Right cardiac atrium (tissue), 5 donors: ENCODE measurements around the gene SPDYE3. TPM values are rescaled to one million over a fixed set of nuclear protein-coding genes. Genes with fewer than 3 reads are reported as not detected.
"Not testable (repeated sequence)": the region's sequence is repeated elsewhere in the genome, so short reads cannot be mapped to it uniquely, and the experiment has no call there.

Experiments
- ATAC-seq, 2 donors: fragments of 200-7000 bp; cut with Tn5 transposase; one replicate each; pipeline versions ENCODE4 v1.8.0 to v1.9.1; 2020; ENCODE audit warnings: moderate library complexity in 2 of 2, mild to moderate bottlenecking in 1 of 2
- DNase-seq, 3 donors: peaks; one replicate each; pipeline ENCODE4 v3.0.0-alpha.2; 2020
- H3K27ac ChIP-seq: one replicate; pipeline ENCODE4 v1.5.1; 2013; ENCODE audit warnings: mild to moderate bottlenecking, low read length, control low read depth, moderate library complexity
- H3K27me3 ChIP-seq: one replicate; pipeline ENCODE4 v1.6.1; 2013; ENCODE audit not compliant: control insufficient read depth, insufficient read depth
- H3K4me1 ChIP-seq: one replicate; pipeline ENCODE4 v1.6.1; 2013; ENCODE audit warnings: low read length; ENCODE audit not compliant: control insufficient read depth, insufficient read depth
- H3K4me3 ChIP-seq: one replicate; pipeline ENCODE4 v1.5.1; 2013; ENCODE audit warnings: low read length, control low read depth
- H3K9me3 ChIP-seq: one replicate; pipeline ENCODE4 v1.6.1; 2013; ENCODE audit warnings: low read length; ENCODE audit not compliant: control insufficient read depth
- WGBS: extraction: QIAGEN DNeasy Blood & Tissue Kit; methylation state at CpG from one replicate; pipeline ENCODE4 v1.1.7; 2013; 5-methylcytosine and 5-hydroxymethylcytosine counted together
- intact Hi-C, 4 donors: fragments of 100-400 bp; cut with DNase I; formaldehyde crosslinking; loops; one replicate each; pipeline versions ENCODE4 v1.11.0 to v1.14.0; 2022 to 2023
- polyA plus RNA-seq: library from polyadenylated mRNA; stranded (reverse); fragments of 200-250 nt; gene quantifications from one replicate; pipeline ENCODE4 v1.2.3, GENCODE V29; 2013
- total RNA-seq, 4 donors: library from RNA; stranded (reverse); fragmentation: NEBNext Ultra II Directional; extraction: Animal tissue kit (Norgen Biotek cat#: 25700); gene quantifications; one replicate each; pipeline ENCODE4 v1.2.1, GENCODE V29; 2021
- donor health status: healthy with polysubstance abuse.
- donor health status: DM: no; HTN: yes; CAD: no.
- donor health status: DM: no; HTN: no; CAD: no.
- donor health status: DM: no; HTN: yes; CAD: no; lungs with severe emphysema.
- donor health status: DM: yes; HTN: yes; CAD: no.

SPDYE3 gene
- total and polyA plus RNA-seq, 5 donors = 0.20 TPM; not detected in 4

GRCh38 chr7:100270046-100270918 lies 37.2 kb upstream of the SPDYE3 start:
- intact Hi-C loops, H3K27ac ChIP-seq, H3K27me3 ChIP-seq, H3K4me1 ChIP-seq, H3K9me3 ChIP-seq: not testable (repeated sequence)
- peak in 1 of 3 donors; percentile 55 for DNase-seq
- peak overlapping the region; percentile 82 for H3K4me3 ChIP-seq
- ATAC-seq = peak in 1 of 2 donors; percentile 8
- 18% methylated on average over 16 of the region's 23 CpGs for WGBS

- H3K27ac ChIP-seq, intact Hi-C loops, H3K9me3 ChIP-seq, ATAC-seq, H3K4me1 ChIP-seq, DNase-seq, H3K27me3 ChIP-seq: not testable (repeated sequence)
- WGBS = 2% methylated on average over 29 of the region's 29 CpGs
- peak overlapping the region; percentile 82 for H3K4me3 ChIP-seq
Measured at GRCh38 chr7:100270941-100271593, 36.4 kb upstream of the SPDYE3 start.

GRCh38 chr7:100271716-100272537 lies 35.6 kb upstream of the SPDYE3 start:
- DNase-seq (peak; percentile 99 to 100 (median 99)), ATAC-seq (peak; percentile 92 to 94)
- under 1% methylated on average over 100 of the region's 101 CpGs for WGBS
- H3K9me3 ChIP-seq = no peaks in the 10 kb centered on the region
- H3K27ac ChIP-seq = peak overlapping the region; percentile 32
- peak overlapping the region; percentile 82 for H3K4me3 ChIP-seq
- H3K27me3 ChIP-seq = no peaks in the 10 kb centered on the region
- intact Hi-C loops = no loop called here
- H3K4me1 ChIP-seq = no peaks in the 10 kb centered on the region

GRCh38 chr7:100272538-100272902 lies 35.0 kb upstream of the SPDYE3 start:
- H3K9me3 ChIP-seq, DNase-seq, intact Hi-C loops, H3K27me3 ChIP-seq, H3K27ac ChIP-seq, H3K4me1 ChIP-seq, ATAC-seq: not testable (repeated sequence)
- H3K4me3 ChIP-seq = peak overlapping the region; percentile 82
- 37% methylated on average over 11 of the region's 11 CpGs for WGBS

- no peaks in the 10 kb centered on the region for H3K9me3 ChIP-seq
- H3K27ac ChIP-seq = no peak overlapping the region
- WGBS = 74% methylated on average over 1 of the region's 1 CpG
- no peak for ATAC-seq
- intact Hi-C loops = no loop called here
- no peak for DNase-seq
- no peaks in the 10 kb centered on the region for H3K27me3 ChIP-seq
- H3K4me1 ChIP-seq = no peaks in the 10 kb centered on the region
- H3K4me3 ChIP-seq = no peak overlapping the region
Measured at GRCh38 chr7:100275120-100275519, 32.4 kb upstream of the SPDYE3 start.

GRCh38 chr7:100276126-100276525 lies 31.4 kb upstream of the SPDYE3 start:
- H3K4me1 ChIP-seq, H3K27ac ChIP-seq, H3K4me3 ChIP-seq, H3K9me3 ChIP-seq, ATAC-seq, intact Hi-C loops, DNase-seq, H3K27me3 ChIP-seq: not testable (repeated sequence)
- 97% methylated on average over 6 of the region's 6 CpGs for WGBS

- not testable (repeated sequence) for H3K27ac ChIP-seq, H3K9me3 ChIP-seq, DNase-seq
Measured at GRCh38 chr7:100282069-100282608, 25.4 kb upstream of the SPDYE3 start.

GRCh38 chr7:100283147-100283546 lies 24.4 kb upstream of the SPDYE3 start:
- H3K4me1 ChIP-seq, H3K9me3 ChIP-seq, H3K27me3 ChIP-seq, intact Hi-C loops, H3K27ac ChIP-seq, H3K4me3 ChIP-seq: not testable (repeated sequence)
- DNase-seq = peak; percentile 72 to 80 (median 76)
- ATAC-seq = peak; percentile 90
- 67% methylated on average over 8 of the region's 8 CpGs for WGBS

More at GRCh38 chr7:100282069-100282608, 25.4 kb upstream of the SPDYE3 start:
- ATAC-seq, H3K4me1 ChIP-seq, intact Hi-C loops, H3K27me3 ChIP-seq, H3K4me3 ChIP-seq: not testable (repeated sequence)
- 88% methylated on average over 3 of the region's 3 CpGs for WGBS

- DNase-seq, H3K4me1 ChIP-seq, H3K4me3 ChIP-seq, H3K27ac ChIP-seq, intact Hi-C loops, H3K9me3 ChIP-seq, H3K27me3 ChIP-seq: not testable (repeated sequence)
- peak; percentile 54 to 58 for ATAC-seq
- 62% methylated on average over 6 of the region's 6 CpGs for WGBS
Measured at GRCh38 chr7:100287191-100287969, 20.1 kb upstream of the SPDYE3 start.

- DNase-seq, intact Hi-C loops, H3K9me3 ChIP-seq, H3K4me1 ChIP-seq, H3K27ac ChIP-seq, ATAC-seq, H3K4me3 ChIP-seq, H3K27me3 ChIP-seq: not testable (repeated sequence)
- 97% methylated on average over 3 of the region's 3 CpGs for WGBS
Measured at GRCh38 chr7:100288258-100288657, 19.2 kb upstream of the SPDYE3 start.
